Right ventricle myocardium inferior (tissue), 1 donor: Measurements from ENCODE around the gene MOCS3. TPM values are rescaled to one million over a fixed set of nuclear protein-coding genes. Genes with fewer than 3 reads are reported as not detected.

Experiments used
- ATAC-seq: fragments of 200-7000 bp; cut with Tn5 transposase; one replicate; pipeline ENCODE4 v1.9.1; 2020; ENCODE audit warnings: mild to moderate bottlenecking, moderate library complexity
- DNase-seq: peaks from one replicate; pipeline ENCODE4 v3.0.0; 2021; ENCODE audit errors: missing footprints
- intact Hi-C: fragments of 100-400 bp; cut with DNase I; formaldehyde crosslinking; loops from one replicate; pipeline ENCODE4 v1.11.0; 2022
- long read RNA-seq: library from polyadenylated mRNA; unstranded; transcript quantifications from one replicate; pipeline ENCODE4 v2.0.0, GENCODE V29; 2021
- total RNA-seq: library from RNA; stranded (reverse); fragmentation: NEBNext Ultra II Directional; extraction: Animal tissue kit (Norgen Biotek cat#: 25700); gene quantifications from one replicate; pipeline ENCODE4 v1.2.1, GENCODE V29; 2021
- donor health status: DM: no; HTN: yes; CAD: no; lungs with severe emphysema.

MOCS3 gene, protein sequence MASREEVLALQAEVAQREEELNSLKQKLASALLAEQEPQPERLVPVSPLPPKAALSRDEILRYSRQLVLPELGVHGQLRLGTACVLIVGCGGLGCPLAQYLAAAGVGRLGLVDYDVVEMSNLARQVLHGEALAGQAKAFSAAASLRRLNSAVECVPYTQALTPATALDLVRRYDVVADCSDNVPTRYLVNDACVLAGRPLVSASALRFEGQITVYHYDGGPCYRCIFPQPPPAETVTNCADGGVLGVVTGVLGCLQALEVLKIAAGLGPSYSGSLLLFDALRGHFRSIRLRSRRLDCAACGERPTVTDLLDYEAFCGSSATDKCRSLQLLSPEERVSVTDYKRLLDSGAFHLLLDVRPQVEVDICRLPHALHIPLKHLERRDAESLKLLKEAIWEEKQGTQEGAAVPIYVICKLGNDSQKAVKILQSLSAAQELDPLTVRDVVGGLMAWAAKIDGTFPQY
- total RNA-seq, result 2.3 TPM
- long read RNA-seq, full-length matches to known transcripts, result 4 of 4 reads
- long read RNA-seq, partial matches to known transcripts, result 0 of 4 reads
- long read RNA-seq, other reads (novel, unspliced or antisense), result 0 of 4 reads

DNA sequence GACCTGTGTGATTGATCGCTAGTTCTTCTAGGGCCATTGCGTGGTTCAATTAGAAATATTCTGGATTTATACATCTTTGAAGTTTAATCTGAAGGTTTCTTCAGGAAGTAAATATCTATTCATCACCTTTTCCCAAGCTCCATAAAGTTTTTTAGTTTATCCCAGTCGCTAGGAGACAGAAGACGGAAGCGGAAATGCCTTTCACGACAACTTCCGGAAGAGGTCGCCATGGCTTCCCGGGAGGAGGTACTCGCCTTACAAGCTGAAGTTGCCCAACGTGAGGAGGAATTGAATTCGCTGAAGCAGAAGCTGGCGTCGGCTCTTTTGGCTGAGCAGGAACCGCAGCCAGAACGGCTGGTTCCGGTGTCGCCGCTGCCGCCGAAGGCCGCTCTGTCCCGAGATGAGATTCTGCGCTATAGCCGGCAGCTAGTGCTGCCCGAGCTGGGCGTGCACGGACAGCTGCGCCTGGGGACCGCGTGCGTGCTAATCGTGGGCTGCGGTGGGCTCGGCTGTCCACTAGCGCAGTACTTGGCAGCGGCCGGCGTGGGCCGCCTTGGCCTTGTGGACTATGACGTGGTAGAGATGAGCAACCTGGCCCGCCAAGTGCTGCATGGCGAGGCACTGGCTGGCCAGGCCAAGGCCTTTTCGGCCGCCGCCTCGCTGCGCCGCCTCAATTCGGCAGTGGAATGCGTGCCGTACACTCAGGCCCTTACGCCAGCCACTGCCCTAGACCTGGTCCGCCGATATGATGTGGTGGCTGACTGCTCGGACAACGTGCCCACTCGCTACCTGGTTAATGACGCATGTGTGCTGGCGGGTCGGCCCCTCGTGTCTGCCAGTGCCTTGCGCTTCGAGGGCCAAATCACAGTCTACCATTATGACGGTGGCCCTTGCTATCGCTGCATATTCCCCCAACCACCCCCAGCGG, at the start of gene MOCS3:
Gene MOCS3 (plus strand): TSS at position 204 of the 928 bp plus-strand sequence. CDS start 25 bp downstream, at position 229.
- DNase-seq, result peak; percentile 81

DNA sequence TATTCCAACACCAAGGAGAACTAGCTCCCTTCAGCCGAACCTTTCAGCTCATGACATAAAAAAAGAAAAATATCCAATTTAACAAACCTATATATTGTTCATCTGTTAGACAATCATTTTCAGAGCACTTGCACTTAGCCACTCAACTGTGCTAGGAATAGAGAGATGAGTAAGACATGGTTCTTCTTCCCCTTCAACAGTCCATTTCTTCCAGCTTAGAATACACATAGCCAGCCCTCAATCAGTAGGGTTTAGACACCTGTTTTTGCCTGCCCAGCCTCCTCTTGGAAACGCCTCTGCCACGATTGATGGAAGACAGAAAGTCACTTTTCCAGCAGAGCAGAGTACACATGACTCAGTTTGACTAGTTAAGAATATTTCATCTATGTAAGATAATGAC, 49.2 kb upstream of the MOCS3 start:
- intact Hi-C loops, result no loop called here
- DNase-seq (no peak), ATAC-seq (no peak)

More for the DNA sequence above, at the start of gene MOCS3:
- intact Hi-C loops, result loop anchor here (1.0 to 2.0 kb wide), 2 partner anchors 23 to 28 kb away; partner anchors contain the start of gene ADNP
- peak; percentile 81 for ATAC-seq

DNA sequence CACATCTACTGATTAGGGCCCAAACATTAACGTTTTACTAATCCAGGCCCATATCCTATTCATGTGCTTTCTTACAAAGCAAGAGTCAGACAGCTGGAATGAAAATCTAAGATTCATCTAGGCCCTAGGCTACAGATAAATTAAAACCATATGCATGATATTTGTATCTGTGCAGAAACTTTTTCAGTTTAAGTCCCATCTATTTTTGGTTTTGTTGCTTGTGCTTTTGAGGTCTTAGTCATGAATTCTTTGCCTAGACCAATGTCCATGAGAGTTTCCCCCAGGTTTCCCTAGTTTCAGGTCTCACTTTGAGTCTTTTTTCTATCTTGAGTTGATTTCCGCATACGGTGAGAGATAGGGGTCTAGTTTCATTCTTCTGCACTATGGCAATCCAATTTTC, 47.6 kb upstream of the MOCS3 start:
- intact Hi-C loops, result no loop called here
- ATAC-seq (no peak), DNase-seq (no peak)

DNA sequence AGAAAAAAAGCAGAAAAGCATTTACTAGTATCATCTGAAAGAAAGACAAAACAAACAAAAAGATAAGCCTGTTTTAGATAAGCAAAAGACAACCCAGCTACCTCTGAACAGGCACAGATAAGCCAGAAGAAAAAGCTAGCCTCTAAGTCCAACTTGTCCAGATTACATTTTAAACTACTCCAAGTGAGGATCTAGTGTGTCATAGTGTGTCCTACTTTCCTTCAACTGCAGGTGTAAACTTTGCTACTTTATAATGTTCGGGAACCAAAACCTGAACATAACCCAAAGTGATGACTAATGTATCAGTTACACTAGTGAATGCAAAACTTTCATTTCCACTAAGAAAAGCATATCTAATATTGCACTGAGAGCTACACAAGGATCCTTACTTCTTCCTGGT, 46.9 kb upstream of the MOCS3 start:
- intact Hi-C loops, result no loop called here

DNA sequence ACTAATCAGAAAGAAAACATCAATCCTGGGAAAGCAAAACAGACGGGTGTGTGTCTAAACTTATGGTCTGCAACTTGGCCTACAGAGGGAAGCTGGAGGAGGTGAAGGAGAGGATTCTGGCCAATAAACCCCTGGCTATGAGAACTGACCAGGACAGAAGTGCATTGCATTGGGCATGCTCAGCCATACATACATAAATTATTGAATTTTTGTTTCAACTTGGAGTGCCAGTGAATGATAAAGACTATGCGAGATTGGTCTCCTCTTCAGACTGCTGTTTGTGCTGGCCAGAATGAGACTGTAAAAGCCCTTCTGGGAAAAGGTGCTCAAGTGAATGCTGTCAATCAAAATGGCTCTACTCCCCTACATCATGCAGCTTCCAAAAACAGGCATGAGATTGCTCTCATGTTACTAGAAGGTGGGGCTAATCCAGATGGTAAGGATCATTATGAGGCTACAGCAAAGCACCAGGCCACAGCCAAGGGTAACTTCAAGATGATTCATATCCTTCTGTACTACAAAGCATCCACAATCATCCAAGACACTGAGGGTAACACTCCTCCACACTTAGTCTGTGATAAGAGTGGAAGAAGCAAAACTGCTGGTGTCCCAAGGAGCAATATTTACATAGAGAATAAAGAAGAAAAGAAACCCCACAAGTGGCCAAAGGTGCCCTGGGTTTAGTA, 44.8 kb upstream of the MOCS3 start:
- no peak for DNase-seq
- no peak for ATAC-seq
- intact Hi-C loops, result no loop called here

More for the DNA sequence above, 46.9 kb upstream of the MOCS3 start:
- ATAC-seq (no peak), DNase-seq (no peak)

DNA sequence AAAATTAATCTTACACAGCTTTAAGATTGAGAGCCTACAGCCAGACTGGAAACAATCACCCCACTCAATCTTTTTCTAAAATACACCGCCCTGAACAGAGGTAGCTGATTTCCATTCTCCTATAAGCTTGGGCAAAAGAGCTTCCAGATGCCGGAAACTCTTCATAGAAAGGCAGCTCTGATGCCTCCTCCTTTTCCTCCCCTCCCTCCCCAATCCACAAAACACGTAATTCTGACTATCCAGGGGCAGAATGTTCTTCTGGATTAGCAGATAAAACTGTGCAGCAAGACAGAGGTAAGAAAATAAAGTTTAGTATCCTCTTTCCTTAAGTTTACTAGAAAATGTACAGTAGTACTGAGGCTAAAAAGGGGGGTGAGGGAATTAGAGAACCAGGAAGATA, 43.2 kb upstream of the MOCS3 start:
- no peak for ATAC-seq
- intact Hi-C loops, result no loop called here
- DNase-seq, result no peak

DNA sequence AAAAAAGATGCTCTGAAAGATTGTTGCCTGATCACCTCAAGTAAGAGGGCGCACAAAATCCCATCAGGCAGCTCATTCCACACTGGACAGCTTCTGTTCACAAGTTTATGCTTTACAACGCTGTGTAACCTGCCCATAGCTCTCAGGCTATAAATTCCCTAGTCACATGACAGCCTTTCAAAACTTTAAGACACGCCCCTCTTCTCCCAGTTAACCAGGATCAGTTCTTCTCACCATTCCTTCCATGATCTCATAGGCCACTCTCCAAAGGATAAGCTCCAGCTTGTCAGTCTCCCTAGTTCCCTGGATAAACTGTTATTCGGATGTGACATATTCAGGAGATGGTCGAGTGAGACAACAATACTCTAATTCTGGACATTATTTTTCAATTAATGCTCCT, 42.4 kb upstream of the MOCS3 start:
- intact Hi-C loops, result no loop called here
- ATAC-seq, result peak; percentile 68
- no peak for DNase-seq

DNA sequence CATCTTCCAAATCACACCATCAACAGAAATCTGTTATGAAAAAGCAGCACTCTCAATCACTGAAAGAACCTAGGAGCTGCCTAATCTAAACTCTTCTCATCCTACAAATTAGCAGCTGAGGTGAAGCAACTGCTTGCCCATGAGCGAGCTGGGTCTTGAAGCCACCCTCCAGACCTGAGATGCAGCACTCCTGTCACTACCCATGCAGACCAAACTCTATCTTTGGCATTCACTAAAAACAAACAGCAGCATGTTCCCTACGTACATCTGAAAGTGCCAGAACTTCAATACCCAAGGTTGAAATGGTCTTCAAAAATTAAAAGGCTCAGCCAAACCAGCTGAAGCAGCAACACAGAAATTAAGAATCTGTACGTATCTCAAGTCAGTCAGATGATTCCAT, 41.7 kb upstream of the MOCS3 start:
- no peak for DNase-seq
- intact Hi-C loops, result no loop called here
- ATAC-seq, result no peak

DNA sequence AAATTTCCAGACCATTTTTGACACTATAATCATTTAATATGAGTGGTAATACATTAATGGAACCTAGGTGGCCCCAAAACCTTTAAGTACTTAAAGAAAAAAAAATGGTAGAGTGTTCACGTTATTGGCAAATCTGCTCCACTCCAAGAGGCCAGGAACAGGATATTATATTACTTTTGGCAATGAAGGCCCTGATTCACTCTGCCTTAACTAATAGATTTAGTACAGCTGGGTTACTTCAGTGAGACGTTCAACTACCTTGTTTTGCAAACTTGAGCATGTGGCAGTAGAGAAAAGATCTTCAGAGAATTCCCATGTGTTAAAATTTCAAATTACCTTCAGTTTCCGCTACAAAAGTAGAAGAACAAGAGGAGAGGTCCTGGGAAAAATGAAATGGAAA, 40.2 kb upstream of the MOCS3 start:
- intact Hi-C loops, result no loop called here
- DNase-seq (no peak), ATAC-seq (no peak)

DNA sequence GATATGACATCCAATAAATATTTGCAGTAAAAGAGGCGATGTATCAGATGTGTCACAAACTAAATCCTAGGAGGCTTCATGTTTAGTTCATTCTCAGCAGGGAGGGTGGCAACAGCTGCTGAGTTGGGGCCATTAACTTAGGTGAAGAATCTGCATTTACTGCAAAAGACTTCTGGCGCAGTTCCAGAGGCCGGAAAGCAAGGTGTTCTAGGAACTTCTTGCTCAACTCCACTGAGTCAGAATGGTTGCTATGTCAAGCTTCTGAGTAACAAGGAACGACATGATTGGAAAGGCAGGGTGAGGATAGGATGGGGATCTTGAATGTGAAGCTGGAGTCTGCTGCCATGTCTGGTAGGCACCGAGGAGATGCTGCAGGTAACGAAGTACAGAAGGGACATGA, 39.1 kb upstream of the MOCS3 start:
- ATAC-seq, result no peak
- DNase-seq, result no peak
- intact Hi-C loops, result no loop called here

DNA sequence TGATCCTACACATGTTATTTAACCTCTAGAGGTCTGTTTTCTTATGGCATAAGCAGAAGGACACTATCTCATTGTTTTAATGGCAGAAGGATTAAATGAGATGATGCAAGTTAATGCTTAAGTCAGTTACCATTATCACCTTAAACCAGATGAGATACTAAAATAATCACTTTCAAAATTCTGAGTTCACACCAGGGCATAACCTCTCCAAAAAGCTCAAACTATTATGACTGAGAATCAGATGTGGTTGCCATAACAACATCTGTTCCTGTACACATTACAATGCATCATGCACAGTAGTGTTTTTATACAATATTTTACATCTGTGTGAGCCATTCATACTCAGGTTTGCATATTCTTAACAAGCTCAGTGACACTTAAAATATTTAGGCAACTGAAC, 37.6 kb upstream of the MOCS3 start:
- no peak for DNase-seq
- no peak for ATAC-seq
- intact Hi-C loops, result no loop called here

DNA sequence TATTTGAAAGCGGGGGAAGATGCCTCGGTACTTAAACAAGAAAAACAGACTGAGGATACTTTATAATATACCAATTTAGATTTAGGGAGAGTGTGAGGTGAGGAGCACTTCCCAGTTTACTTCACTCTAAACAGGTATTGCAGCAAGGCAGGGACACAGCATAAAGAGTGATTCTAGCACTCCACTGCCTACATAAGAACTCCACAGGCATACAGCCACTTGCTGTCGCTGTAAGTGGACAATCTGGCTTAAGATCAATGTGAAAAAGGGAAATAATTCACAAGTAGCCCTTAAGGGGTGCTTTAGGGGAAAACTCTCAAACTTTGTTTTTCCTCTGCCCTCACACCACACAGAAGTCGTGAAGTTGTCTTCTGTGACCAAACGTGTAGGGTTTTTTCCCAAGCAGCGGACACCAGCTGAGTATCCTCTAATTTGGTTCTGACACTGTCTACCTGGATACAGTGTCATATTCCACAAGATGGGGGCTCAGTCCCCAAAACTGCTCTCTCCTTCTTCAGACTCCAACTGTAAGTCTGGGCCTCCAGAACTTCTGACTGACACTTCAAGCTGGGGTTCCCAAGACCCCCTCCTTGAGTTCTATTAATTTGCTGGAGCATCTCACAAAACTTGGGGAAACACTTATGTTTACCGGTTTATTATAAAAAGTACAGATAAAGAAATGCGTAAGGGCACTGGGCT, 36.7 kb upstream of the MOCS3 start:
- DNase-seq (no peak), ATAC-seq (no peak)
- intact Hi-C loops, result no loop called here

DNA sequence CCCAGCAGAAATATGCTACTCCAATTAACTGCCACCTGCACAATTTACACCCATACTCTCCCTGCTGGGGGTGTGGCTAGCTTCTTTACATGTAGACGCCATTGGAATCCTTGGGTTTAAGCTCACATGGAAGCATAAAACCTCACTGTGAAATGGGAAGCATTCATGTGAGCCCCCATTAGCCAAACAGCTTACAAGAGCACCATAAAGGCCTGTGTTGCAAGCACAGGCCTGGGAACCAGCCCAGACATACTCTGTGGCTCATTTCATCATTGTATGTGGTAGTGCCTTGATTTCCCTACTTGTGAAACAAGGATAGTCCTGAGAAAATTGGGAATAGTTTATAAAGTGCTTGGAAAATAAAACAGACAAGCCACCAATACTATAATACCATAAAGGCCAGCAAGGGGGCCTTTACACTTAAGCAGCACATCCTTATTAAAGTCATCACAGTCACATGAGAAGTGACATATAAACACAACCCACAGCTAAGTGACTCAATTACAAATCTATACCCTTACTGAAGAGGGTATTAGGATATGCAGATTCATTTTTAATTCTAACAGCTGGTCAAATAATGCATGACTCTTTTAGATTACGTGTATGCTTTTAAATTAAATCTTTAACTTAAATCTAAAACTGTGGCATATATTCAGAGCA, 34.2 kb upstream of the MOCS3 start:
- intact Hi-C loops, result no loop called here
- ATAC-seq, result no peak
- no peak for DNase-seq

DNA sequence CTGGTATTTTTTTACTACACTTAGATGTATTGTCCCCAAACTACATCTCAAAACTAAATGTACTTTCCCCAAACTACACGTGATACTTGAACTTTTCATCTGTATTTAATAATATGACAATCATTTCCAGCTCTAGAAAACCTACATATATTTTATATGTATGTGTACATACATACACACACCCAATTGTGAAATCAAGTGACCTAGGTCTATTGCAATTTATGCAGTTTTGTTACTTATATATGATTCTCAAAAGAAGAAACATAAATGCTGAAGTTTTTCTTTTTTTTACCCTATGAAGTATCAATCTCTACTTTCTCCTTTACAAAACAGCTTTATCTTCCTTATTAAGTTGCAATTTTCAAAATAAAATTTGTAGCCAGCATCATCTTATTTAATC, 32.1 kb upstream of the MOCS3 start:
- DNase-seq (no peak), ATAC-seq (no peak)
- intact Hi-C loops, result no loop called here

DNA sequence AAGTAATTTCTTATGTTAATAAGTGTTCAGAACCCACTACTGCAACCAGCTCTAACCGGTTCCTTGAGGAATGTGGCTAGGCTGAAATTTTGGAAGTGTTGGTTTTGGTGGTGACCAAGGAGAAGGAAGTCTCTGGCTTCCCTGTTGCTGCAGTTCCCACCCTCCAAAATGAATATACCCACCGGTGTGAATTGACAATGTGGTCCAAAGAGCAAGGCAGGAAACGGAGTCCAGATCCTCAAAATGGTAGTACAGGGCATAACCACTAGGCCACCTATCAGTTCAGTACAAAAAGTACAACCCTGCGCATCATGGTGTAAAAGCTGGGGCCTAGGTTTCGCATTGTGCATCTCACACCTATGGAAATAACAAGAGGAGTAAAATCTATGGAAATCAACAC, 30.1 kb upstream of the MOCS3 start:
- no peak for DNase-seq
- no peak for ATAC-seq
- intact Hi-C loops, result no loop called here

DNA sequence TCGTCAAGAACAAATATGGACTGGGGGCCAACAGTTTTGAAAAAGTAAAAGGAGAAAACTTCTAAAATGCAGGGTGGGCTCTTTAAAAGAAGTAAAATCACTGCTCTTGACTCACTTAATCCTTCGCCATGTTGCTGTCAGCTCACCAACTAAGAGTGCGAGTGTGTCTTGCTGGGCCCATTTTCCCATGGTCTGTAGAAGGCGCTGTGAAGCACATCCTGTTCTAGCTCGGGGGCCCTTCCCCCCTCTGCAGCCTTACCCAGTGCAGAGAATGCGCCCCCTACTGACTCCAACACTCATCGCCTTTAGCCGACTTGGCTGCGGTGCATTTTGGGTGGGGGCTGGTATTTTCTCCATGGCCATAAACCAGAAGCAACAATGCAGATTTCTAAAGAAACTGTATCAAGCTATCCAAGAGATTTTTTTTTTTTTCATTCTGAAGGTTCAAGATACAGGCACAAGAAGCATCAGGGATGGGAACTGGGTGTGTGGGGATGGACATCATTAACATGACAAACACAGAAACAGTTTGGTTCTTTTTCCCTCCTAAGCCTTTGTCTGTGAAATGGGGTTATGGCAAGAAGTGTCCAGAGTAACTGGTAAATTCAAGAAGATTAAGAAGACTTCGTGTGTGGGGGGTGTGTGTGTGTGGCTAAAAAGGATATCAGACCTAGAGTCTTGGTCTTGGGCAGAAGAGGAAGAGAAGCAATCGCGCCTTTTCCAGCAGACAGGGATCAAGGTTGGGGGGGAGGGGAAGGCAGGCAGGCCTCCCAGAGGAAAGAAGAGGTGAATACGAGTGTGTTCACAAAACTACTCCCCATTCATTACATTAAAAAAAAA, 29.1 kb upstream of the MOCS3 start:
- DNase-seq (peak; percentile 92), ATAC-seq (peak; percentile 54)
- intact Hi-C loops, result loop anchor here (2.0 kb wide), 2 partner anchors 29 to 111 kb away; partner anchors contain the start of genes DPM1 and MOCS3
